ENCODE data around the gene AVEN. TPM values are rescaled to one million over a fixed set of nuclear protein-coding genes. Genes with fewer than 3 reads are reported as not detected.

AVEN gene
- total and polyA plus RNA-seq, 10 donors: 5.0 to 14.1 (median 8.8) TPM

DNA sequence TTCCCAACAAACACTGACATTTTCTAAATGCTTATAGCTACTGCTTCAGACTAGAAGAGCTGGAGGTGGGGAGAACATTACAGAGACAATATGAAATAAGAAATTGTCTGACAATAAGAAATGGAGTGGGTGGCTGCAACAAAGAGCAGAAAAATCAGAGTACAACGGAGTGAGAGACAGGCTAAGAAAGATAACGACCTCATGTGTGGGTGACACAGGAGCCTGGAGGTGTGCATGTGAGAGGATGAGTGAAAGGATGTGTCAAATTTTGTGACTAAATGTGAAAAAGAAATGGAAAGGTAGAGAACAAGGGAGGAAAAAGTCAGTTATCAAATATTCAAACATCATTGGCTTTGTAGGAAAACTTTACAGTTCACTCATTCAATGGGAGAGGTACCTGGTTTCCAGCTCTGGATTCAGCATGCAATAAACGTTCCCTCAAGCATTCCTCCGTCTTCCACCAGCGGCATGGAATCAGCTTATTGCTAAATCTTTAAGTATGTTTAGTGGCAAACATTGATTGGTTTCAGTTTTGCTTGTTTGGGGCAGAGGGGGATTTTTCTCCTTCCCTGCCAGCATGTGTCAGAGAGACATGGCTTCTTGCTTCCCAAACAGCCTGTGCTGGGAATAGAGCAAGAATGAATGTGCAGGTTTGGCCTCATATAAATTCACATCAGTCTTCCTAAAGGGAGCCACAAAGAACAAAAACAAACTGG, 174.5 kb downstream of the AVEN start:
- H3K4me1 ChIP-seq: no peaks in the 10 kb centered on the region
- intact Hi-C loops (cut with DNase I; ENCODE audit: low total_unique reads): no loop called here
- H3K27me3 ChIP-seq (replicated peaks in 1 of 7): no peaks in the 10 kb centered on the region
- H3K27ac ChIP-seq: no peak overlapping the region
- H3K4me3 ChIP-seq: no peak overlapping the region
- no peaks in the 10 kb centered on the region for H3K9me3 ChIP-seq
- H3K36me3 ChIP-seq: peaks cover 0 to 54% (median 8%) of the 10 kb centered on the region in 6 donors
- DNase-seq: no peak
- 75 to 90% (median 86%) methylated on average over 5 of the region's 5 CpGs for WGBS, 5 donors
- TF ChIP-seq POLR2A (IDR thresholded peaks at IDR 0.05): no peak
- TF ChIP-seq, protein P1, sequence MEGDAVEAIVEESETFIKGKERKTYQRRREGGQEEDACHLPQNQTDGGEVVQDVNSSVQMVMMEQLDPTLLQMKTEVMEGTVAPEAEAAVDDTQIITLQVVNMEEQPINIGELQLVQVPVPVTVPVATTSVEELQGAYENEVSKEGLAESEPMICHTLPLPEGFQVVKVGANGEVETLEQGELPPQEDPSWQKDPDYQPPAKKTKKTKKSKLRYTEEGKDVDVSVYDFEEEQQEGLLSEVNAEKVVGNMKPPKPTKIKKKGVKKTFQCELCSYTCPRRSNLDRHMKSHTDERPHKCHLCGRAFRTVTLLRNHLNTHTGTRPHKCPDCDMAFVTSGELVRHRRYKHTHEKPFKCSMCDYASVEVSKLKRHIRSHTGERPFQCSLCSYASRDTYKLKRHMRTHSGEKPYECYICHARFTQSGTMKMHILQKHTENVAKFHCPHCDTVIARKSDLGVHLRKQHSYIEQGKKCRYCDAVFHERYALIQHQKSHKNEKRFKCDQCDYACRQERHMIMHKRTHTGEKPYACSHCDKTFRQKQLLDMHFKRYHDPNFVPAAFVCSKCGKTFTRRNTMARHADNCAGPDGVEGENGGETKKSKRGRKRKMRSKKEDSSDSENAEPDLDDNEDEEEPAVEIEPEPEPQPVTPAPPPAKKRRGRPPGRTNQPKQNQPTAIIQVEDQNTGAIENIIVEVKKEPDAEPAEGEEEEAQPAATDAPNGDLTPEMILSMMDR (IDR thresholded peaks at IDR 0.05 in 8 of 11, conservative IDR thresholded peaks at IDR 0.05 in 3 of 11): no peak
- no peak for TF ChIP-seq POLR2AphosphoS5 (IDR thresholded peaks at IDR 0.05)

DNA sequence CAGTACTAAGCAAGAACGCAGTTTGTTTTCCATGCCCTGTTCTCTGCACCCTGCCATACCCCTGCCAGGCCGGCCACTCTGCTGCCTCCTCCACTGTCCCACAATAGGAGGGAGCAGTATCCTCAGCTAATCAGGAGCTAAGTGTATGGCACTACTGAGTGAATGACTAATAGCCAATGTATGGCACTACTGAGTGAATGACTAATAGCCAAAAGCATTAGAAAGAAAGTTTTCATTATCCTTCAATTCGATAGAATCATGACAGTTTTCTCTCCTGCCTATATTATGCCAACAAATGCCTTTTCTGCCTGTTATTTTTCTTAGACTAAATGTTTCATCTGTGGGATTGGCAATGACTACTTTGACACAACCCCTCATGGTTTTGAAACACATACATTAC, 178.2 kb downstream of the AVEN start:
- H3K27ac ChIP-seq: no peak overlapping the region
- WGBS, 5 donors: 94 to 97% (median 96%) methylated on average over 3 of the region's 3 CpGs

DNA sequence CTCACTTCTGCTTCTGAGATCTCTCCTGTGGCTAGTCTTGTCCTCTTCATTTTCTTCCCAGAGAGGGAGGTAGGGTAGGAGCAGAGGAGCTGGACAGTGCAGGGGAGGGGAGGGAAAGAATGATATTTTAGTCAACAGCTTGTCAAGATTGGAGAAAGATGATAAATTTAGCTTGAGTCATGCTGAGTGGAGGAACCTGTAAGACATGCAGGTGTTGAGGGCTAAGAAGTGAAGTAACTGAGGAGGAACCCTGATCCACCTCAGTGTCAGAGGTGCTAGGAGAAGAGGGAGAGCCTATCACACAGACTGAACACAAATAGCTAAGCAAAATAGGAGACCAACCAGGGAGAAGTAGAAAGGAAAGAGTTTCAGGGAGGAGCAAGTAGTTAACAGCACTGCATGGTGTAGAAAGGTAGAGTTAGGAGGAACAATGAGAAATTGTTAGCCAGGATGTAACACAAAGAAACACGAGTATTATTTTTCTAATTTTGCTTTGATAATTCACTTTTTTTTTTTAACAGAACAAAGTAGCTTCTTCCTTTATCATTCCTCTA, 178.9 kb downstream of the AVEN start:
- H3K4me3 ChIP-seq: no peak overlapping the region
- peaks cover 0 to 41% (median 6%) of the 10 kb centered on the region in 6 donors for H3K36me3 ChIP-seq
- H3K27me3 ChIP-seq (replicated peaks in 1 of 7): no peaks in the 10 kb centered on the region
- no peaks in the 10 kb centered on the region for H3K4me1 ChIP-seq
- TF ChIP-seq, protein P1 (IDR thresholded peaks at IDR 0.05 in 8 of 11, conservative IDR thresholded peaks at IDR 0.05 in 3 of 11): no peak
- TF ChIP-seq POLR2A (IDR thresholded peaks at IDR 0.05) (no peak), POLR2AphosphoS5 (IDR thresholded peaks at IDR 0.05) (no peak)
- DNase-seq: no peak
- no peaks in the 10 kb centered on the region for H3K9me3 ChIP-seq
- no peak overlapping the region for H3K27ac ChIP-seq
- intact Hi-C loops (cut with DNase I; ENCODE audit: low total_unique reads): no loop called here
- 72 to 97% (median 86%) methylated on average over 1 of the region's 1 CpG for WGBS, 5 donors

More for the DNA sequence above, 178.2 kb downstream of the AVEN start:
- H3K36me3 ChIP-seq: peaks cover 0 to 48% (median 6%) of the 10 kb centered on the region in 6 donors
- no peak overlapping the region for H3K4me3 ChIP-seq
- H3K4me1 ChIP-seq: no peaks in the 10 kb centered on the region
- H3K27me3 ChIP-seq (replicated peaks in 1 of 7): no peaks in the 10 kb centered on the region
- DNase-seq: no peak
- no peaks in the 10 kb centered on the region for H3K9me3 ChIP-seq
- intact Hi-C loops (cut with DNase I; ENCODE audit: low total_unique reads): no loop called here
- TF ChIP-seq POLR2A (IDR thresholded peaks at IDR 0.05): no peak
- TF ChIP-seq, protein P1 (IDR thresholded peaks at IDR 0.05 in 8 of 11, conservative IDR thresholded peaks at IDR 0.05 in 3 of 11): no peak
- TF ChIP-seq POLR2AphosphoS5 (IDR thresholded peaks at IDR 0.05): no peak

DNA sequence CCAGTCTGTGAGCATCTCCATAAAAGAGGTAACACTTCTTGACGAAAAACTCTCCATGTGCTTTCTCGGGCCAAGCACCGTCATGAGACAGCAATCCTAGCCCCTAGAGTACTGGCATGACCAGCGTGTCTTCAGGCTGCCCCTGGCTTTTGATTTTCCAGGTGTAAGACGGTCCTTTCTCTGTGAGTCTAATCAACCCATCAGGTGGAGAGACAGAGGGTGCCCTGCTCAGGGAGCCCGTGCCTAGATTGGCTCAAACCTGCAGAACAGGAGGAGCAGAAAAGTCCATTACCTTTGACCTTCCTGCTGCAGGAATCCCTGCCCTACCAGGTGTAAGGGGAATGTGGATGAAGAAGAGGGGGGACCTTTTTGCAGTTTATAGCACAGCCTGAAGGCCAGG, 180.2 kb downstream of the AVEN start:
- TF ChIP-seq, protein P1 (IDR thresholded peaks at IDR 0.05 in 8 of 11, conservative IDR thresholded peaks at IDR 0.05 in 3 of 11): no peak
- TF ChIP-seq POLR2AphosphoS5 (IDR thresholded peaks at IDR 0.05): no peak
- TF ChIP-seq POLR2A (IDR thresholded peaks at IDR 0.05): no peak
- no peak for DNase-seq
- H3K9me3 ChIP-seq: no peaks in the 10 kb centered on the region
- peaks cover 0 to 31% (median 4%) of the 10 kb centered on the region in 6 donors for H3K36me3 ChIP-seq
- no peak overlapping the region for H3K27ac ChIP-seq
- H3K4me3 ChIP-seq: no peak overlapping the region
- no peaks in the 10 kb centered on the region for H3K27me3 ChIP-seq (replicated peaks in 1 of 7)
- H3K4me1 ChIP-seq: no peaks in the 10 kb centered on the region
- WGBS, 5 donors: 94 to 99% (median 96%) methylated on average over 6 of the region's 6 CpGs
- intact Hi-C loops (cut with DNase I; ENCODE audit: low total_unique reads): no loop called here

Measured in spleen (tissue), 11 donors.